Measurements from ENCODE around the gene SLC3A2. TPM values are rescaled to one million over a fixed set of nuclear protein-coding genes. Genes with fewer than 3 reads are reported as not detected.

SLC3A2 gene
- total RNA-seq, 1 experiment from 2014 or later: 290 TPM

- H3K27me3 ChIP-seq (ENCODE audit: insufficient read depth, low read length): no peaks in the 10 kb centered on the region
- peaks cover 36 to 51% of the 10 kb centered on the region in 2 experiments for H3K4me1 Mint-ChIP-seq
- peak overlapping the region; percentile 96 for H3K9ac ChIP-seq (ENCODE audit: extremely low read depth, insufficient read length, low read length)
- no peak overlapping the region for H3T11ph ChIP-seq (ENCODE audit: low read length)
- H3K4ac ChIP-seq (ENCODE audit: low read depth, low read length): no peak overlapping the region
- no peak for TF ChIP-seq CTCF (conservative IDR thresholded peaks at IDR 0.05)
- no peak overlapping the region for H3K56ac ChIP-seq (ENCODE audit: insufficient read length, low read depth, low read length)
- H4K5ac ChIP-seq (ENCODE audit: insufficient read length, low read depth, low read length): no peak overlapping the region
- H3K9me3 Mint-ChIP-seq: peaks cover 6 to 10% of the 10 kb centered on the region in 2 experiments
- no peak overlapping the region for H4K91ac ChIP-seq (ENCODE audit: insufficient read length, low read depth, low read length)
- peaks cover 20% of the 10 kb centered on the region for H3K23me2 ChIP-seq (ENCODE audit: insufficient read length, low read depth, low read length, poor library complexity, severe bottlenecking)
- H3K27ac Mint-ChIP-seq: peak overlapping the region; percentile 98 to 100 (median 99); a peak in 6 of 7 replicates
- no peak overlapping the region for H2BK120ac ChIP-seq (ENCODE audit: low read depth, low read length, poor library complexity, severe bottlenecking)
- no peak overlapping the region for H3K14ac ChIP-seq (ENCODE audit: insufficient read depth, low read length)
- no peak overlapping the region for H2BK15ac ChIP-seq (ENCODE audit: low read depth, low read length)
- no peaks in the 10 kb centered on the region; the same call in 1 of the 2 replicates for H3K4me1 ChIP-seq (ENCODE audit: insufficient read depth, low read length)
- H3K36me3 Mint-ChIP-seq (ENCODE audit: insufficient read depth in 1 of 3, low read depth in 3 of 3): peaks cover 44 to 61% (median 45%) of the 10 kb centered on the region in 3 experiments
- H3K27me3 Mint-ChIP-seq (ENCODE audit: low read depth): peaks cover 6% of the 10 kb centered on the region; the same call in 1 of the 2 replicates
- no peak overlapping the region for H2AK5ac ChIP-seq (ENCODE audit: insufficient read length, low read length)
- H3K79me2 ChIP-seq (ENCODE audit: insufficient read depth, low read length): peaks cover 50% of the 10 kb centered on the region
- H3K79me1 ChIP-seq (ENCODE audit: insufficient read depth, low read depth, low read length, poor library complexity, severe bottlenecking): no peaks in the 10 kb centered on the region
- H3K4me2 ChIP-seq (ENCODE audit: insufficient read depth, insufficient read length, low read length): peak overlapping the region; percentile 98
- no CpG with 5 or more reads among the region's 8 CpGs for WGBS (ENCODE audit: extremely low coverage, insufficient read length, low lambda C conversion rate)
- H3K4me3 Mint-ChIP-seq: peak overlapping the region; percentile 99
- no peak overlapping the region for H2BK12ac ChIP-seq (ENCODE audit: insufficient read length, low read depth, low read length)
- H2BK5ac ChIP-seq (ENCODE audit: insufficient read length, low read length): no peak overlapping the region
- H3K23ac ChIP-seq (ENCODE audit: insufficient read length, low read depth, low read length): no peak overlapping the region
- no peak for DNase-seq
- no peak overlapping the region for H2BK20ac ChIP-seq (ENCODE audit: low read depth, low read length, poor library complexity, severe bottlenecking)
- H4K20me1 ChIP-seq (ENCODE audit: control insufficient read depth, insufficient read depth, insufficient read length): no peaks in the 10 kb centered on the region
- H3K18ac ChIP-seq (ENCODE audit: insufficient read length, low read depth, low read length): no peak overlapping the region
- H3K9me3 ChIP-seq (ENCODE audit: control insufficient read depth, low read depth, low read length): no peaks in the 10 kb centered on the region
- no peak overlapping the region for H2AFZ ChIP-seq (ENCODE audit: low read length)
- H4K8ac ChIP-seq (replicated peaks; ENCODE audit: insufficient read length, low read depth, low read length): no peak overlapping the region
- H3K27ac ChIP-seq (ENCODE audit: insufficient read length, low read depth, low read length): peak overlapping the region; percentile 58
These were observed 26.5 kb upstream of the SLC3A2 start for GRCh38 chr11:62854013-62854824.

All from H9 (cell line).